Calu3 (cell line): ENCODE results near the gene CDC42SE2. TPM values are rescaled to one million over a fixed set of nuclear protein-coding genes. Genes with fewer than 3 reads are reported as not detected.

Experiments
- BruUV-seq: library from RNA; stranded (reverse); fragments of 400-500 nt; replicated peaks from 2 replicates; lab custom pipeline; 2021; lab: Mats Ljungman, UMichigan
- CTCF ChIA-PET: fragments of 300-600 bp; sonication (Branson Sonifier 250); formaldehyde crosslinking; loops from one replicate; lab custom pipeline; 2022; ENCODE audit warnings: antibody characterized with exemption; lab: Charles Lee
- DNase-seq: peaks from one replicate; pipeline ENCODE4 v3.0.0; 2022
- H3K27ac Mint-ChIP-seq: one replicate; pipeline ENCODE4 v1.8.0; 2022; ENCODE audit warnings: mixed read lengths; ENCODE audit not compliant: unreplicated experiment
- H3K27me3 Mint-ChIP-seq: one replicate; pipeline ENCODE4 v1.8.0; 2022; ENCODE audit warnings: mixed read lengths; ENCODE audit not compliant: unreplicated experiment
- H3K36me3 Mint-ChIP-seq: one replicate; pipeline ENCODE4 v1.8.0; 2022; ENCODE audit warnings: mild to moderate bottlenecking, moderate library complexity, mixed read lengths; ENCODE audit not compliant: insufficient read depth, unreplicated experiment
- H3K4me1 Mint-ChIP-seq: one replicate; pipeline ENCODE4 v1.8.0; 2022; ENCODE audit warnings: mild to moderate bottlenecking, low read depth, mixed read lengths; ENCODE audit not compliant: unreplicated experiment
- H3K4me3 Mint-ChIP-seq: one replicate; pipeline ENCODE4 v1.8.0; 2022; ENCODE audit warnings: mild to moderate bottlenecking, low read depth, moderate library complexity, mixed read lengths; ENCODE audit not compliant: unreplicated experiment
- H3K9me3 Mint-ChIP-seq: one replicate; pipeline ENCODE4 v1.8.0; 2022; ENCODE audit warnings: low read depth, mixed read lengths; ENCODE audit not compliant: unreplicated experiment
- intact Hi-C: fragments of 100-400 bp; cut with micrococcal nuclease; formaldehyde crosslinking; loops from one replicate; pipeline ENCODE4 v1.10.0; 2022; ENCODE audit not compliant: unreplicated experiment
- total RNA-seq: library from RNA; stranded (reverse); gene quantifications from 2 replicates; pipeline ENCODE4 v1.2.3, GENCODE V29; 2022
- TF ChIP-seq, protein P1 (sequence below): fragments of 200-600 bp; IDR thresholded peaks from one replicate; pipeline ENCODE4 v1.8.0; 2022; ENCODE audit warnings: antibody characterized with exemption; ENCODE audit not compliant: unreplicated experiment

Gene CDC42SE2
- total RNA-seq, 1 experiment from 2014 or later, result 63.9 TPM

DNA sequence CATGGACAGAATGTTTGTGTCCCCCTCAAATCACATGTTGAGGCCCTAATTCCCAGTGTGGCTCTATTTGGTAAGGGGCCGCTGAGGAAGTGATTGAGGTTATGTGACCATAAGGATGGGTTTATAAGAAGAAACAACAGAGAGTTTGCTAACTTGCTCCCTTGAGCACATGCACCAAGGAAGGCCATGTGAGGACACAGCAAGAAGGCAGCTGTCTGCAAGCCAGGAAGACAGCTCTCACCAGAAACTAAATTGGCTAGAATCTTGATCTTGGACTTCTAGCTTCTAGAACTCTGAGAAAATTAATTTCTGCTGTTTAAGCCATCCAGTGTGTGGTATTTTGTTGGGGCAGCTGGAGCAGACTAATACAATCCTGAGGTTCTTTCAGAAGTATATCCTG is 35.2 kb upstream of the CDC42SE2 start:
- Mint-ChIP-seq H3K27ac (no peak overlapping the region), H3K36me3 (no peaks in the 10 kb centered on the region), H3K4me1 (no peaks in the 10 kb centered on the region), H3K27me3 (no peaks in the 10 kb centered on the region), H3K9me3 (no peaks in the 10 kb centered on the region), H3K4me3 (no peak overlapping the region)
- intact Hi-C loops, result no loop called here
- no peak for DNase-seq
- CTCF ChIA-PET, result interaction anchor here (0.7 kb wide), 1 partner anchor 242 kb away, joined by 3 read pairs; no protein-coding TSS in a partner anchor
- TF ChIP-seq, protein P1, sequence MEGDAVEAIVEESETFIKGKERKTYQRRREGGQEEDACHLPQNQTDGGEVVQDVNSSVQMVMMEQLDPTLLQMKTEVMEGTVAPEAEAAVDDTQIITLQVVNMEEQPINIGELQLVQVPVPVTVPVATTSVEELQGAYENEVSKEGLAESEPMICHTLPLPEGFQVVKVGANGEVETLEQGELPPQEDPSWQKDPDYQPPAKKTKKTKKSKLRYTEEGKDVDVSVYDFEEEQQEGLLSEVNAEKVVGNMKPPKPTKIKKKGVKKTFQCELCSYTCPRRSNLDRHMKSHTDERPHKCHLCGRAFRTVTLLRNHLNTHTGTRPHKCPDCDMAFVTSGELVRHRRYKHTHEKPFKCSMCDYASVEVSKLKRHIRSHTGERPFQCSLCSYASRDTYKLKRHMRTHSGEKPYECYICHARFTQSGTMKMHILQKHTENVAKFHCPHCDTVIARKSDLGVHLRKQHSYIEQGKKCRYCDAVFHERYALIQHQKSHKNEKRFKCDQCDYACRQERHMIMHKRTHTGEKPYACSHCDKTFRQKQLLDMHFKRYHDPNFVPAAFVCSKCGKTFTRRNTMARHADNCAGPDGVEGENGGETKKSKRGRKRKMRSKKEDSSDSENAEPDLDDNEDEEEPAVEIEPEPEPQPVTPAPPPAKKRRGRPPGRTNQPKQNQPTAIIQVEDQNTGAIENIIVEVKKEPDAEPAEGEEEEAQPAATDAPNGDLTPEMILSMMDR, result no peak
- no TSS peak for BruUV-seq

DNA sequence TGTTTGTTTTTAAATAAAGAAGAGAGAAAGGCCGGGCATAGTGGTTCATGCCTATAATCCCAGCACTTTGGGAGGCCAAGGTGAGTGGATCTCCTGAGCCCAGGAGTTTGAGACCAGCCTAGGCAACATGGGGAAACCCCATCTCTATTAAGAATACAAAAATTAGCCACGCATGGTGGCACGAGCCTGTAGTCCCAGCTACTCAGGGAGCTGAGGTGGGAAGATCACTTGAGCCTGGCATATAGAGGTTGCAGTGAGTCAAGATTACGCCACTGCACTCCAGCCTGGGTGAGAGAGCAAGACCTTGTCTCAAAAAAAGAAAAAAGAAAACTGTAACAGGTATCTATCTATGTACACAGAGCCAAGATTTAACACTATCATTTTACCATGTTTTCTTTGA is 34.2 kb upstream of the CDC42SE2 start:
- no peaks in the 10 kb centered on the region for H3K4me1 Mint-ChIP-seq
- intact Hi-C loops, result no loop called here
- TF ChIP-seq, protein P1, result no peak
- CTCF ChIA-PET, result no interaction called here
- H3K36me3 Mint-ChIP-seq, result no peaks in the 10 kb centered on the region
- no peak overlapping the region for H3K27ac Mint-ChIP-seq
- H3K9me3 Mint-ChIP-seq, result no peaks in the 10 kb centered on the region
- no TSS peak for BruUV-seq
- H3K4me3 Mint-ChIP-seq, result no peak overlapping the region
- DNase-seq, result no peak
- H3K27me3 Mint-ChIP-seq, result no peaks in the 10 kb centered on the region

DNA sequence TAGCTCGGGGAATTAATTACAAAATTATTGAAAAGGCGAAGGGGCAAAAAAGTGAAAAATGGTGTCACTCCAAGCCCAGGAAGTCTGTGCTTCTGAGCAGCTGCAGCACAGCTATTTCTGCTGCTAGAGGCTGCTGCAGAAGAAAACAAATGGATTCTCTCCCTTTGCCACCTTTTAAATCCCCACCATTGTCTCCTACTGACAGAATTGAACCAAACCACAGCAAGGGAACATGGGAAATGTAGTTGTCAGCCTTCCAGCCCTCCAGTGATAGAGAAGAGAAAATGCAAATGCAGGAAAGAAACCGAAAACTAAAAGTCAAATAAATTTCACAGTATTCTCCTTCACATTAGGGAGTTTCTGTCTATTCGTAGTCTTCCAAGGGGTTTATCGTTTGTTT is 33.4 kb upstream of the CDC42SE2 start:
- H3K27ac Mint-ChIP-seq, result no peak overlapping the region
- BruUV-seq, result no TSS peak
- no peaks in the 10 kb centered on the region for H3K36me3 Mint-ChIP-seq
- intact Hi-C loops, result no loop called here
- no peaks in the 10 kb centered on the region for H3K27me3 Mint-ChIP-seq
- no peaks in the 10 kb centered on the region for H3K4me1 Mint-ChIP-seq
- no peak overlapping the region for H3K4me3 Mint-ChIP-seq
- TF ChIP-seq, protein P1, result no peak
- no peak for DNase-seq
- H3K9me3 Mint-ChIP-seq, result no peaks in the 10 kb centered on the region
- CTCF ChIA-PET, result no interaction called here

DNA sequence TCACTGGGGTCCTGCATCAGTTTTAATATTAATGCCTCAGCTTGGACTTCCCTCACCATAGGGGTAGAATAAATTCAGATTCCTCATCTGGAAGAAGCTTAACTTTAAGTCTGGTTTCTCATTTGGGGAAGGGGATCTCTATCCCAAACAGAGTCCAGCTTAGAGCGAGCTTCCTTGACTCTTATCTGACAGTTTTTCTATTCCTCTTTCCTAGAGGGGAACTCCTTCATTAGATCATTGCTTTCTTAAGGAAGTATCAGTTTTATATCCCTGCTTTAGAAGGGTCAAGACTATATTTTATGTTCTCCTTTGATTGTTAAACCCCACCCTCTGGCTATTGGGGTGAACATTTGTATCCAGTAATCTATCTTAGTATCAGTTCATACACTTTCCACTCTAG is 24.2 kb upstream of the CDC42SE2 start:
- no peaks in the 10 kb centered on the region for H3K9me3 Mint-ChIP-seq
- peaks cover 19% of the 10 kb centered on the region for H3K4me1 Mint-ChIP-seq
- no peaks in the 10 kb centered on the region for H3K36me3 Mint-ChIP-seq
- TF ChIP-seq, protein P1, result no peak
- intact Hi-C loops, result no loop called here
- H3K4me3 Mint-ChIP-seq, result no peak overlapping the region
- DNase-seq, result no peak
- H3K27me3 Mint-ChIP-seq, result no peaks in the 10 kb centered on the region
- CTCF ChIA-PET, result interaction anchor here (0.6 to 1.6 kb wide), 3 partner anchors 8 to 23 kb away, joined by 3 to 7 read pairs (median 3); no protein-coding TSS in a partner anchor
- no peak overlapping the region for H3K27ac Mint-ChIP-seq
- BruUV-seq, result no TSS peak
